HepG2 (cell line): ENCODE results near the gene TLR9. TPM values are rescaled to one million over a fixed set of nuclear protein-coding genes. Genes with fewer than 3 reads are reported as not detected.

ENCODE experiments used
- ATRX ChIP-seq: sonication (generic); formaldehyde crosslinking; IDR thresholded peaks from 2 replicates; pipeline ENCODE4 v1.4.0; 2020; ENCODE audit warnings: missing genetic modification reagents, borderline replicate concordance
- CHD2 ChIP-seq: IDR thresholded peaks from 2 replicates; pipeline ENCODE4 v1.6.1; 2011; ENCODE audit warnings: low read depth, low read length, improper control_type of control experiment
- GFI1 ChIP-seq: sonication (generic); formaldehyde crosslinking; IDR thresholded peaks from 2 replicates; pipeline ENCODE4 v1.5.0; 2020; ENCODE audit warnings: missing genetic modification reagents, mild to moderate bottlenecking, borderline replicate concordance
- HCFC1 ChIP-seq: fragments of 150-350 bp; IDR thresholded peaks from 2 replicates; pipeline ENCODE4 v1.6.1; 2014; ENCODE audit warnings: low read depth, low read length
- KLF13 ChIP-seq: sonication (generic); formaldehyde crosslinking; IDR thresholded peaks from 2 replicates; pipeline ENCODE4 v1.4.0; 2020; ENCODE audit warnings: mild to moderate bottlenecking, missing genetic modification reagents
- MATR3 ChIP-seq: sonication (generic); formaldehyde crosslinking; IDR thresholded peaks from 2 replicates; pipeline ENCODE4 v1.4.0; 2020; ENCODE audit warnings: missing genetic modification reagents
- MIER2 ChIP-seq: IDR thresholded peaks from 2 replicates; pipeline ENCODE4 v1.6.1; 2016; ENCODE audit warnings: missing biosample characterization, missing genetic modification reagents
- NCOA1 ChIP-seq: sonication (generic); formaldehyde crosslinking; IDR thresholded peaks from 2 replicates; pipeline ENCODE4 v1.9.0; 2021; ENCODE audit warnings: missing genetic modification reagents
- PHF8 ChIP-seq: sonication (generic); formaldehyde crosslinking; IDR thresholded peaks from 2 replicates; pipeline ENCODE4 v1.5.0; 2020; ENCODE audit warnings: missing genetic modification reagents
- PLRG1 ChIP-seq: fragments of 450-650 bp; conservative IDR thresholded peaks from 2 replicates; pipeline ENCODE4 v1.6.1; 2016
- REXO4 ChIP-seq: sonication (generic); formaldehyde crosslinking; IDR thresholded peaks from 2 replicates; pipeline ENCODE4 v1.8.0; 2022; ENCODE audit warnings: missing genetic modification reagents, mild to moderate bottlenecking, borderline replicate concordance
- YEATS4 ChIP-seq: sonication (generic); formaldehyde crosslinking; IDR thresholded peaks from 2 replicates; pipeline ENCODE4 v1.4.0; 2020; ENCODE audit warnings: missing genetic modification reagents, borderline replicate concordance
- ZFX ChIP-seq: sonication (generic); formaldehyde crosslinking; IDR thresholded peaks from 2 replicates; pipeline ENCODE4 v1.4.0; 2020; ENCODE audit warnings: mild to moderate bottlenecking, low read depth, missing genetic modification reagents, moderate library complexity
- ZHX1 ChIP-seq: sonication (generic); formaldehyde crosslinking; IDR thresholded peaks from 2 replicates; pipeline ENCODE4 v1.8.1; 2022; ENCODE audit warnings: low read depth, mild to moderate bottlenecking, missing genetic modification reagents
- ZIK1 ChIP-seq: sonication (generic); formaldehyde crosslinking; IDR thresholded peaks from 2 replicates; pipeline ENCODE4 v1.5.0; 2020; ENCODE audit warnings: mild to moderate bottlenecking, low read depth, missing genetic modification reagents, borderline replicate concordance
- ZNF230 ChIP-seq: sonication (generic); formaldehyde crosslinking; IDR thresholded peaks from 2 replicates; pipeline ENCODE4 v1.4.0; 2020; ENCODE audit warnings: mild to moderate bottlenecking, missing genetic modification reagents
- ZNF276 ChIP-seq: sonication (generic); formaldehyde crosslinking; IDR thresholded peaks from 2 replicates; pipeline ENCODE4 v1.4.0; 2020; ENCODE audit warnings: mild to moderate bottlenecking, low read depth, missing genetic modification reagents
- ZNF530 ChIP-seq: sonication (generic); formaldehyde crosslinking; IDR thresholded peaks from 2 replicates; pipeline ENCODE4 v1.5.0; 2020; ENCODE audit warnings: low read depth, mild to moderate bottlenecking, missing genetic modification reagents
- ZNF562 ChIP-seq: sonication (generic); formaldehyde crosslinking; IDR thresholded peaks from 2 replicates; pipeline ENCODE4 v1.8.0; 2022; ENCODE audit warnings: missing genetic modification reagents, borderline replicate concordance
- ZNF619 ChIP-seq: sonication (generic); formaldehyde crosslinking; IDR thresholded peaks from 2 replicates; pipeline ENCODE4 v1.4.0; 2020; ENCODE audit warnings: mild to moderate bottlenecking, missing genetic modification reagents
- ZNF644 ChIP-seq: IDR thresholded peaks from 2 replicates; pipeline ENCODE4 v1.6.1; 2016; ENCODE audit warnings: low read depth
- ZNF749 ChIP-seq: sonication (generic); formaldehyde crosslinking; IDR thresholded peaks from 2 replicates; pipeline ENCODE4 v1.8.0; 2022; ENCODE audit warnings: mild to moderate bottlenecking, missing genetic modification reagents, moderate library complexity, borderline replicate concordance
- polyA plus RNA-seq, 8 experiments: library from polyadenylated mRNA; depleted of rRNA in 3 of 8; stranded (reverse) in 7 of 8; unstranded in 1 of 8; fragments of >200 nt; fragmentation: Illumina TruSeq in 4 of 8; extraction: Trizol in 4 of 8; gene quantifications; 2 replicates each; pipeline versions ENCODE4 v1.2.1 to v1.2.3, GENCODE V29; 2011 to 2016; ENCODE audit warnings: low read depth in 4 of 8, missing spikeins in 1 of 8, mixed read lengths in 1 of 8; ENCODE audit not compliant: insufficient read depth in 1 of 8
- total RNA-seq, 5 experiments: library from RNA; depleted of rRNA; stranded (reverse); fragments of >200 nt; fragmentation: Illumina TruSeq; extraction: Trizol; gene quantifications; 2 replicates each; pipeline ENCODE4 v1.2.3, GENCODE V29; 2016; ENCODE audit warnings: low read depth in 1 of 5
- TF ChIP-seq, protein P1 (sequence below): sonication (generic); formaldehyde crosslinking; conservative IDR thresholded peaks from 2 replicates; pipeline ENCODE4 v1.8.1; 2023; ENCODE audit warnings: missing genetic modification reagents
- TF ChIP-seq, protein P2 (sequence below): sonication (generic); formaldehyde crosslinking; IDR thresholded peaks from 2 replicates; pipeline ENCODE4 v1.4.0; 2020; ENCODE audit warnings: missing genetic modification reagents

Gene TLR9
- total and polyA plus RNA-seq, 2 of the 13 experiments (the other 11 are each of a cell fraction or from before 2014, with no cell fraction given) = not detected

DNA sequence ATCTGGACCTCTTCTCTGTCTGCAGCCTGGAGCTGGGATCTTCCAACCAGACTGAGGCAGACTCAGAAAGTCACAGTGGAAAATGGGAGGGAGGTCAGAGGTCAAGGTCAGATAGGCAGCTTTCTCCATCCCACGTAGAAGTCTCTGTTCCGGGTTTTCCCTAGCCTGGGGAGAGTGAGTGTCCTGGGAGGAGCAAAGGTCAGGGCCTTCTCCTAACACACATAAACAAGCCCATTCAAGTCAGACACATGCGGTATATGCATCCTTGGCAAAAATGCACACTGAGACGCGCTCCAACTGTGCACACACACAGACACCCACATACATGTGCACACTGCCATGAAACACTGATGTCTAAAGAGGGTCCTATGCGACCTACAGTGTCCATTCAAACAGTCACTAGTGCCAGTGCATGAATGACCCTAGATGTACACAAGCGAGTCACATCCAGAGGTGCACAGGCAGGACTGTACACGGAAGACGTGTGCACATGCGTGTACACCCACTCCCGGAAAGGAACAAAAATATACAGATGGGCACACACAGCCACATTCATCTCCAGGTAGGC lies 12.8 kb upstream of the TLR9 start (continued):
- peak; percentile 77; the same call in 1 of the 2 replicates for TF ChIP-seq NCOA1
- TF ChIP-seq, protein P1, sequence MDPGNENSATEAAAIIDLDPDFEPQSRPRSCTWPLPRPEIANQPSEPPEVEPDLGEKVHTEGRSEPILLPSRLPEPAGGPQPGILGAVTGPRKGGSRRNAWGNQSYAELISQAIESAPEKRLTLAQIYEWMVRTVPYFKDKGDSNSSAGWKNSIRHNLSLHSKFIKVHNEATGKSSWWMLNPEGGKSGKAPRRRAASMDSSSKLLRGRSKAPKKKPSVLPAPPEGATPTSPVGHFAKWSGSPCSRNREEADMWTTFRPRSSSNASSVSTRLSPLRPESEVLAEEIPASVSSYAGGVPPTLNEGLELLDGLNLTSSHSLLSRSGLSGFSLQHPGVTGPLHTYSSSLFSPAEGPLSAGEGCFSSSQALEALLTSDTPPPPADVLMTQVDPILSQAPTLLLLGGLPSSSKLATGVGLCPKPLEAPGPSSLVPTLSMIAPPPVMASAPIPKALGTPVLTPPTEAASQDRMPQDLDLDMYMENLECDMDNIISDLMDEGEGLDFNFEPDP = 0 out of 2 replicates have a peak, but pooled peaks have one; percentile 75
- TF ChIP-seq ZFX (CRISPR knock-in tag) = peak; percentile 54; the same call in 1 of the 2 replicates
- no peak for TF ChIP-seq REXO4 (CRISPR knock-in tag)
- no peak for TF ChIP-seq HCFC1
- TF ChIP-seq KLF13 (CRISPR knock-in tag) = no peak
- no peak for TF ChIP-seq ZIK1
- TF ChIP-seq ZNF644 (CRISPR knock-in tag) = no peak
- TF ChIP-seq ZNF619 (CRISPR knock-in tag) = no peak
- TF ChIP-seq ZNF530 (CRISPR knock-in tag) = no peak
- TF ChIP-seq ZNF562 (CRISPR knock-in tag) = no peak
- TF ChIP-seq MATR3 (CRISPR knock-in tag) = no peak
- no peak for TF ChIP-seq PLRG1
- TF ChIP-seq ZNF230 (CRISPR knock-in tag) = peak; percentile 13; the same call in 1 of the 2 replicates
- no peak for TF ChIP-seq ZNF276 (CRISPR knock-in tag)
- peak; percentile 26 for TF ChIP-seq YEATS4 (CRISPR knock-in tag)
- TF ChIP-seq CHD2 = no peak
- TF ChIP-seq MIER2 = peak; percentile 45; the same call in 1 of the 2 replicates
- no peak for TF ChIP-seq ZHX1 (CRISPR knock-in tag)
- TF ChIP-seq, protein P2, sequence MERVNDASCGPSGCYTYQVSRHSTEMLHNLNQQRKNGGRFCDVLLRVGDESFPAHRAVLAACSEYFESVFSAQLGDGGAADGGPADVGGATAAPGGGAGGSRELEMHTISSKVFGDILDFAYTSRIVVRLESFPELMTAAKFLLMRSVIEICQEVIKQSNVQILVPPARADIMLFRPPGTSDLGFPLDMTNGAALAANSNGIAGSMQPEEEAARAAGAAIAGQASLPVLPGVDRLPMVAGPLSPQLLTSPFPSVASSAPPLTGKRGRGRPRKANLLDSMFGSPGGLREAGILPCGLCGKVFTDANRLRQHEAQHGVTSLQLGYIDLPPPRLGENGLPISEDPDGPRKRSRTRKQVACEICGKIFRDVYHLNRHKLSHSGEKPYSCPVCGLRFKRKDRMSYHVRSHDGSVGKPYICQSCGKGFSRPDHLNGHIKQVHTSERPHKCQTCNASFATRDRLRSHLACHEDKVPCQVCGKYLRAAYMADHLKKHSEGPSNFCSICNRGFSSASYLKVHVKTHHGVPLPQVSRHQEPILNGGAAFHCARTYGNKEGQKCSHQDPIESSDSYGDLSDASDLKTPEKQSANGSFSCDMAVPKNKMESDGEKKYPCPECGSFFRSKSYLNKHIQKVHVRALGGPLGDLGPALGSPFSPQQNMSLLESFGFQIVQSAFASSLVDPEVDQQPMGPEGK (CRISPR knock-in tag) = peak; percentile 70; the same call in 1 of the 2 replicates
- no peak for TF ChIP-seq GFI1 (CRISPR knock-in tag)
- peak; percentile 42 for TF ChIP-seq PHF8 (CRISPR knock-in tag)
- TF ChIP-seq ATRX (CRISPR knock-in tag) = no peak
- TF ChIP-seq ZNF749 (CRISPR knock-in tag) = no peak
